Measurements from ENCODE around the gene ENTHD1. TPM values are rescaled to one million over a fixed set of nuclear protein-coding genes. Genes with fewer than 3 reads are reported as not detected.

ENTHD1 gene
- total and polyA plus RNA-seq, 2 of the 8 experiments (the other 6 are each of a cell fraction or from before 2014, with no cell fraction given), result not detected

- TF ChIP-seq EGR1 (IDR thresholded peaks at IDR 0.05; ENCODE audit: borderline replicate concordance, low read depth, low read length) (no peak), RAD21 (IDR thresholded peaks at IDR 0.05 in 1 of 2, conservative IDR thresholded peaks at IDR 0.05 in 1 of 2; ENCODE audit: low read depth in 2 of 2, low read length in 2 of 2) (no peak)
- Histone ChIP-seq H3K56ac (replicated peaks; ENCODE audit: insufficient read length, low read depth, low read length) (no peak overlapping the region), H3K9ac (replicated peaks in 1 of 4; ENCODE audit: extremely low read depth in 1 of 4, low read depth in 3 of 4, low read length in 3 of 4) (no peak overlapping the region), H4K8ac (ENCODE audit: extremely low read depth, insufficient read depth, low read length) (no peak overlapping the region), H3K4me3 (ENCODE audit: extremely low read depth in 1 of 4, insufficient read depth in 2 of 4, low read depth in 3 of 4, low read length in 4 of 4) (no peak overlapping the region), H2BK15ac (ENCODE audit: low read length) (no peak overlapping the region), H3K27ac (ENCODE audit: low read depth, low read length) (no peak overlapping the region), H2AK5ac (ENCODE audit: low read depth, low read length) (no peak overlapping the region), H4K20me1 (replicated peaks in 1 of 2; ENCODE audit: control insufficient read depth in 1 of 2, insufficient read depth in 2 of 2, low read length in 2 of 2) (no peaks in the 10 kb centered on the region), H4K5ac (ENCODE audit: insufficient read length, low read depth, low read length) (no peak overlapping the region), H3K79me2 (ENCODE audit: control insufficient read depth in 1 of 2, insufficient read depth in 2 of 2, low read length in 2 of 2) (no peaks in the 10 kb centered on the region), H2BK20ac (ENCODE audit: low read length) (no peak overlapping the region), H3K18ac (ENCODE audit: extremely low read depth, low read length) (no peak overlapping the region), H3K27me3 (replicated peaks in 1 of 4; ENCODE audit: control insufficient read depth in 3 of 4, extremely low read depth in 1 of 4, insufficient read depth in 3 of 4, low read length in 3 of 4) (no peaks in the 10 kb centered on the region), H3K23ac (ENCODE audit: insufficient read length) (no peak overlapping the region), H2BK5ac (ENCODE audit: low read depth, low read length) (no peak overlapping the region), H2BK120ac (replicated peaks; ENCODE audit: low read depth, low read length) (no peak overlapping the region), H3K23me2 (ENCODE audit: low read depth, low read length) (no peaks in the 10 kb centered on the region), H2BK12ac (ENCODE audit: low read depth, low read length) (no peak overlapping the region), H3K4me1 (replicated peaks in 1 of 4; ENCODE audit: control insufficient read depth in 3 of 4, insufficient read depth in 4 of 4, low read length in 3 of 4) (peaks cover 0 to 10% (median 3%) of the 10 kb centered on the region in 4 experiments; a peak in 6 of 7 replicates), H3K9me3 (ENCODE audit: insufficient read depth in 2 of 2, low read depth in 1 of 2, low read length in 1 of 2) (no peaks in the 10 kb centered on the region), H4K91ac (replicated peaks; ENCODE audit: insufficient read length, low read length) (no peak overlapping the region), H3K79me1 (ENCODE audit: low read depth, low read length) (no peaks in the 10 kb centered on the region), H2AFZ (ENCODE audit: low read length) (0 out of 2 replicates have a peak overlapping the region, but pooled peaks have one; percentile 78), H3K36me3 (ENCODE audit: control insufficient read depth in 2 of 4, insufficient read depth in 4 of 4, low read length in 3 of 4) (no peaks in the 10 kb centered on the region), H3K14ac (ENCODE audit: insufficient read length) (no peak overlapping the region), H3K4ac (replicated peaks; ENCODE audit: insufficient read length, low read depth, low read length) (no peak overlapping the region), H3K4me2 (ENCODE audit: insufficient read depth in 1 of 2, low read depth in 2 of 2, low read length in 2 of 2) (no peak overlapping the region)
- POLR2A ChIA-PET (ENCODE audit: partially characterized antibody), result no interaction called here
- FAIRE-seq (no peak), DNase-seq (ENCODE audit: low read depth in 1 of 2, low spot score in 2 of 2) (no peak)
- CTCF ChIA-PET (ENCODE audit: partially characterized antibody), result interaction anchor here (0.8 to 1.5 kb wide), 5 partner anchors 11 to 373 kb away, joined by 3 to 5 read pairs (median 4); no protein-coding TSS in a partner anchor
- 79% methylated on average over 12 of the region's 12 CpGs; no CpG with 5 or more reads in 1 of the 2 experiments for WGBS, 2 experiments (ENCODE audit: extremely low coverage in 1 of 2, insufficient coverage in 1 of 2, insufficient read length in 1 of 2, insufficient replicate concordance in 2 of 2, low coverage in 1 of 2, low lambda C conversion rate in 2 of 2, missing lambda C conversion rate in 1 of 2)
Measured at GRCh38 chr22:39917776-39918495, 24.4 kb upstream of the ENTHD1 start.

Measured in H1 (cell line).